OCI-LY3 (cell line): Measurements from ENCODE around the gene FAM53C.
"Not testable (repeated sequence)": the region's sequence is repeated elsewhere in the genome, so short reads cannot be mapped to it uniquely, and the experiment has no call there.

Experiments used
- EZH2phosphoT487 ChIP-seq: fragments of 200-600 bp; shearing (Covaris generic); IDR thresholded peaks from 2 replicates; pipeline ENCODE4 v1.6.1; 2018; ENCODE audit warnings: antibody characterized with exemption, mixed run types, low read depth
- TF ChIP-seq, protein P1 (sequence below): fragments of 200-600, 300-600 bp; sonication (generic); IDR thresholded peaks from 2 replicates; pipeline ENCODE4 v1.5.1; 2014; ENCODE audit warnings: antibody characterized with exemption, low read length, low read depth

DNA sequence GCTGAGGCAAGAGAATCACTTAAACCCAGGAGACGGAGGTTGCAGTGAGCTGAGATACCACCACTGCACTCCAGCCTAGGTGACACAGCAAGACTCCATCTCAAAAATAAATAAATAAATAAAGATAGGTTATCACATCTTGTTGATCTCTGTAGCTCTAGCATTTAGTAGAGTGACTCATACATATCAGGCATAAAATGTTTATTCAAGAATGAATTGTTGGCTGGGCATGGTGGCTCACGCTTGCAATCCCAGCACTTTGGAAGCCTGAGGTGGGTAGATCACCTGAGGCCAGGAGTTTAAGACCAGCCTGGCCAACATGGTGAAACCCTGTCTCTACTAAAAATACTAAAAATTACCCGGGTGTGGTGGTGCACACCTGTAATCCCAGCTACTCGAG, 19.9 kb upstream of the FAM53C start:
- TF ChIP-seq, protein P1, sequence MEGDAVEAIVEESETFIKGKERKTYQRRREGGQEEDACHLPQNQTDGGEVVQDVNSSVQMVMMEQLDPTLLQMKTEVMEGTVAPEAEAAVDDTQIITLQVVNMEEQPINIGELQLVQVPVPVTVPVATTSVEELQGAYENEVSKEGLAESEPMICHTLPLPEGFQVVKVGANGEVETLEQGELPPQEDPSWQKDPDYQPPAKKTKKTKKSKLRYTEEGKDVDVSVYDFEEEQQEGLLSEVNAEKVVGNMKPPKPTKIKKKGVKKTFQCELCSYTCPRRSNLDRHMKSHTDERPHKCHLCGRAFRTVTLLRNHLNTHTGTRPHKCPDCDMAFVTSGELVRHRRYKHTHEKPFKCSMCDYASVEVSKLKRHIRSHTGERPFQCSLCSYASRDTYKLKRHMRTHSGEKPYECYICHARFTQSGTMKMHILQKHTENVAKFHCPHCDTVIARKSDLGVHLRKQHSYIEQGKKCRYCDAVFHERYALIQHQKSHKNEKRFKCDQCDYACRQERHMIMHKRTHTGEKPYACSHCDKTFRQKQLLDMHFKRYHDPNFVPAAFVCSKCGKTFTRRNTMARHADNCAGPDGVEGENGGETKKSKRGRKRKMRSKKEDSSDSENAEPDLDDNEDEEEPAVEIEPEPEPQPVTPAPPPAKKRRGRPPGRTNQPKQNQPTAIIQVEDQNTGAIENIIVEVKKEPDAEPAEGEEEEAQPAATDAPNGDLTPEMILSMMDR, result not testable (repeated sequence)
- TF ChIP-seq EZH2phosphoT487, result not testable (repeated sequence)
